H9 (cell line): ENCODE data around the gene ARHGAP26. TPM values are rescaled to one million over a fixed set of nuclear protein-coding genes. Genes with fewer than 3 reads are reported as not detected.

Source experiments
- DNase-seq: peaks from one replicate; pipeline ENCODE4 v3.0.0-alpha.2; 2017
- H2AFZ ChIP-seq: one replicate; pipeline ENCODE4 v1.6.1; 2013; ENCODE audit warnings: mild to moderate bottlenecking, low read length, control low read depth, moderate library complexity
- H2AK5ac ChIP-seq: 2 replicates; pipeline ENCODE4 v1.6.1; 2013; ENCODE audit warnings: low read length, control low read depth, mixed read lengths; ENCODE audit not compliant: insufficient read length
- H2BK120ac ChIP-seq: one replicate; pipeline ENCODE4 v1.6.1; 2013; ENCODE audit warnings: low read depth, mild to moderate bottlenecking, low read length, control low read depth, inconsistent platforms; ENCODE audit not compliant: poor library complexity, severe bottlenecking
- H2BK12ac ChIP-seq: 2 replicates; pipeline ENCODE4 v1.6.1; 2013; ENCODE audit warnings: low read length, control low read depth, mixed read lengths, low read depth; ENCODE audit not compliant: insufficient read length
- H2BK15ac ChIP-seq: 2 replicates; pipeline ENCODE4 v1.6.1; 2013; ENCODE audit warnings: low read depth, low read length, control low read depth
- H2BK20ac ChIP-seq: one replicate; pipeline ENCODE4 v1.6.1; 2013; ENCODE audit warnings: low read depth, mild to moderate bottlenecking, low read length, control low read depth, inconsistent platforms; ENCODE audit not compliant: poor library complexity, severe bottlenecking
- H2BK5ac ChIP-seq: 2 replicates; pipeline ENCODE4 v1.6.1; 2013; ENCODE audit warnings: low read length, control low read depth, mixed read lengths; ENCODE audit not compliant: insufficient read length
- H3K14ac ChIP-seq: 2 replicates; pipeline ENCODE4 v1.6.1; 2013; ENCODE audit warnings: low read length, control low read depth; ENCODE audit not compliant: insufficient read depth
- H3K18ac ChIP-seq: 2 replicates; pipeline ENCODE4 v1.6.1; 2013; ENCODE audit warnings: low read depth, mild to moderate bottlenecking, mixed read lengths, low read length, control low read depth; ENCODE audit not compliant: insufficient read length
- H3K23ac ChIP-seq: 2 replicates; pipeline ENCODE4 v1.6.1; 2013; ENCODE audit warnings: low read length, control low read depth, mixed read lengths, low read depth; ENCODE audit not compliant: insufficient read length
- H3K23me2 ChIP-seq: 2 replicates; pipeline ENCODE4 v1.6.1; 2013; ENCODE audit warnings: low read depth, mild to moderate bottlenecking, mixed read lengths, low read length, control low read depth; ENCODE audit not compliant: insufficient read length, poor library complexity, severe bottlenecking
- H3K27ac ChIP-seq: 2 replicates; pipeline ENCODE4 v1.5.1; 2013; ENCODE audit warnings: low read length, control low read depth, mixed read lengths, low read depth; ENCODE audit not compliant: insufficient read length
- H3K27me3 ChIP-seq: 2 replicates; pipeline ENCODE4 v1.6.1; 2013; ENCODE audit warnings: low read length, control low read depth, inconsistent platforms; ENCODE audit not compliant: insufficient read depth
- H3K4ac ChIP-seq: 2 replicates; pipeline ENCODE4 v1.6.1; 2013; ENCODE audit warnings: low read depth, mild to moderate bottlenecking, control low read depth, inconsistent platforms, low read length, moderate library complexity
- H3K4me1 ChIP-seq: 2 replicates; pipeline ENCODE4 v1.6.1; 2013; ENCODE audit warnings: low read length, control low read depth, inconsistent platforms; ENCODE audit not compliant: insufficient read depth
- H3K4me2 ChIP-seq: 2 replicates; pipeline ENCODE4 v1.6.1; 2013; ENCODE audit warnings: low read length, control low read depth, mixed read lengths; ENCODE audit not compliant: insufficient read length, insufficient read depth
- H3K56ac ChIP-seq: 2 replicates; pipeline ENCODE4 v1.6.1; 2013; ENCODE audit warnings: low read depth, mild to moderate bottlenecking, mixed read lengths, low read length, control low read depth; ENCODE audit not compliant: insufficient read length
- H3K79me1 ChIP-seq: 2 replicates; pipeline ENCODE4 v1.6.1; 2013; ENCODE audit warnings: low read depth, mild to moderate bottlenecking, moderate library complexity, low read length, control low read depth, inconsistent platforms; ENCODE audit not compliant: insufficient read depth, poor library complexity, severe bottlenecking
- H3K79me2 ChIP-seq: 2 replicates; pipeline ENCODE4 v1.6.1; 2013; ENCODE audit warnings: low read length, control low read depth, inconsistent platforms; ENCODE audit not compliant: insufficient read depth
- H3K9ac ChIP-seq: 2 replicates; pipeline ENCODE4 v1.6.1; 2013; ENCODE audit warnings: low read length, control low read depth, mixed read lengths; ENCODE audit not compliant: insufficient read length; ENCODE audit errors: extremely low read depth
- H3K9me3 ChIP-seq: one replicate; pipeline ENCODE4 v1.6.1; 2013; ENCODE audit warnings: low read depth, low read length, inconsistent platforms; ENCODE audit not compliant: control insufficient read depth
- H3T11ph ChIP-seq: one replicate; pipeline ENCODE4 v1.6.1; 2013; ENCODE audit warnings: mild to moderate bottlenecking, low read length, control low read depth, inconsistent platforms
- H4K20me1 ChIP-seq: one replicate; pipeline ENCODE4 v1.6.1; 2013; ENCODE audit not compliant: control insufficient read depth, insufficient read length, insufficient read depth
- H4K5ac ChIP-seq: 2 replicates; pipeline ENCODE4 v1.6.1; 2013; ENCODE audit warnings: low read depth, mild to moderate bottlenecking, mixed read lengths, low read length, control low read depth; ENCODE audit not compliant: insufficient read length
- H4K8ac ChIP-seq: replicated peaks from 2 replicates; pipeline ENCODE4 v1.6.1; 2013; ENCODE audit warnings: low read length, control low read depth, mixed read lengths, low read depth; ENCODE audit not compliant: insufficient read length
- H4K91ac ChIP-seq: 2 replicates; pipeline ENCODE4 v1.6.1; 2013; ENCODE audit warnings: low read depth, mild to moderate bottlenecking, moderate library complexity, mixed read lengths, low read length, control low read depth; ENCODE audit not compliant: insufficient read length
- H3K27ac Mint-ChIP-seq, 3 experiments: 2 replicates in 2 of 3; 3 replicates in 1 of 3; pipeline ENCODE4 v1.8.0; 2020 to 2021; ENCODE audit warnings: mixed read lengths in 3 of 3, mild to moderate bottlenecking in 1 of 3, moderate library complexity in 1 of 3
- H3K27me3 Mint-ChIP-seq: 2 replicates; pipeline ENCODE4 v1.8.0; 2021; ENCODE audit warnings: low read depth, mild to moderate bottlenecking, moderate library complexity, mixed read lengths
- H3K36me3 Mint-ChIP-seq, 3 experiments: 2 replicates in 2 of 3; 3 replicates in 1 of 3; pipeline ENCODE4 v1.8.0; 2020 to 2021; ENCODE audit warnings: low read depth in 3 of 3, mixed read lengths in 3 of 3; ENCODE audit not compliant: insufficient read depth in 1 of 3
- H3K4me1 Mint-ChIP-seq, 2 experiments: 2 replicates each; pipeline ENCODE4 v1.8.0; 2020; ENCODE audit warnings: mixed read lengths in 2 of 2
- H3K4me3 Mint-ChIP-seq, 2 experiments: 2 replicates in 1 of 2; 3 replicates in 1 of 2; pipeline ENCODE4 v1.8.0; 2020 to 2021; ENCODE audit warnings: mild to moderate bottlenecking in 2 of 2, mixed read lengths in 2 of 2, moderate library complexity in 1 of 2
- H3K9me3 Mint-ChIP-seq, 2 experiments: 2 replicates in 1 of 2; 3 replicates in 1 of 2; pipeline ENCODE4 v1.8.0; 2020; ENCODE audit warnings: mild to moderate bottlenecking in 2 of 2, mixed read lengths in 2 of 2, moderate library complexity in 1 of 2
- WGBS: extraction: QIAGEN DNeasy Blood & Tissue Kit; methylation state at CpG from one replicate; pipeline ENCODE4 v1.1.7; 2013; ENCODE audit warnings: missing lambda C conversion rate, low lambda C conversion rate, mixed read lengths; ENCODE audit not compliant: insufficient read length; ENCODE audit errors: extremely low coverage; 5-methylcytosine and 5-hydroxymethylcytosine counted together
- total RNA-seq: library from RNA; stranded (reverse); gene quantifications from 2 replicates; pipeline ENCODE4 v1.2.1, GENCODE V29; 2021
- TF ChIP-seq, protein P1 (sequence below): fragments of 200-600 bp; sonication (generic); conservative IDR thresholded peaks from 3 replicates; pipeline ENCODE4 v1.8.0; 2021; ENCODE audit warnings: antibody characterized with exemption, mild to moderate bottlenecking

The ARHGAP26 gene
- total RNA-seq, 1 experiment from 2014 or later = 13.8 TPM

DNA sequence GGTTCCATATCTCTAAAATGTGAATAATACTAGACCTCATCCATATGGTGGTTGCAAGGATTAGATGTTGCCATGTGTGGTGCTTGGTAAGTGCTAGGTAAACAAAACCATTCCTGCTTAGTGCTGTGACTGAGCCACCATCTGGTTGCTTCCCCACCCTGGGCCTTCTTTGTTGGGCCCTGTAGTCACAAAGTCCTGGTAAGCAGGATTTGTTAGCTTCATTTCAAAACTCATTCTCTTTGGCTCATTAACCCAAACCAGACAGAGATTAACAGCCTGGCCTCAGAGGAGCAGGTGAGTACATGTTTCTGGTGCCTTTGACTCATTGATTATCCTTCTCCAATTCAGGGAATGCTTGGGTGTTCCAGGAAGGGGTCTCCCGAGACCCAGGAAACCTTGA is 240.2 kb downstream of the ARHGAP26 start:
- TF ChIP-seq, protein P1, sequence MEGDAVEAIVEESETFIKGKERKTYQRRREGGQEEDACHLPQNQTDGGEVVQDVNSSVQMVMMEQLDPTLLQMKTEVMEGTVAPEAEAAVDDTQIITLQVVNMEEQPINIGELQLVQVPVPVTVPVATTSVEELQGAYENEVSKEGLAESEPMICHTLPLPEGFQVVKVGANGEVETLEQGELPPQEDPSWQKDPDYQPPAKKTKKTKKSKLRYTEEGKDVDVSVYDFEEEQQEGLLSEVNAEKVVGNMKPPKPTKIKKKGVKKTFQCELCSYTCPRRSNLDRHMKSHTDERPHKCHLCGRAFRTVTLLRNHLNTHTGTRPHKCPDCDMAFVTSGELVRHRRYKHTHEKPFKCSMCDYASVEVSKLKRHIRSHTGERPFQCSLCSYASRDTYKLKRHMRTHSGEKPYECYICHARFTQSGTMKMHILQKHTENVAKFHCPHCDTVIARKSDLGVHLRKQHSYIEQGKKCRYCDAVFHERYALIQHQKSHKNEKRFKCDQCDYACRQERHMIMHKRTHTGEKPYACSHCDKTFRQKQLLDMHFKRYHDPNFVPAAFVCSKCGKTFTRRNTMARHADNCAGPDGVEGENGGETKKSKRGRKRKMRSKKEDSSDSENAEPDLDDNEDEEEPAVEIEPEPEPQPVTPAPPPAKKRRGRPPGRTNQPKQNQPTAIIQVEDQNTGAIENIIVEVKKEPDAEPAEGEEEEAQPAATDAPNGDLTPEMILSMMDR = no peak
- H3K23ac ChIP-seq = no peak overlapping the region

More for the DNA sequence above, 240.2 kb downstream of the ARHGAP26 start:
- Histone ChIP-seq H2AFZ (no peak overlapping the region), H3K9ac (no peak overlapping the region), H2BK20ac (no peak overlapping the region), H3K9me3 (no peaks in the 10 kb centered on the region), H4K91ac (no peak overlapping the region), H3K79me2 (no peaks in the 10 kb centered on the region), H4K8ac (no peak overlapping the region), H2BK5ac (no peak overlapping the region), H3T11ph (no peak overlapping the region), H3K4me2 (no peak overlapping the region), H2BK12ac (no peak overlapping the region), H2BK15ac (no peak overlapping the region), H4K20me1 (no peaks in the 10 kb centered on the region), H3K4me1 (no peaks in the 10 kb centered on the region; the same call in 1 of the 2 replicates), H4K5ac (no peak overlapping the region), H3K14ac (no peak overlapping the region), H2AK5ac (no peak overlapping the region), H2BK120ac (no peak overlapping the region), H3K27ac (no peak overlapping the region), H3K27me3 (no peaks in the 10 kb centered on the region), H3K56ac (no peak overlapping the region), H3K18ac (no peak overlapping the region), H3K79me1 (no peaks in the 10 kb centered on the region), H3K23me2 (no peaks in the 10 kb centered on the region), H3K4ac (no peak overlapping the region)
- Mint-ChIP-seq H3K9me3 (no peaks in the 10 kb centered on the region), H3K4me1 (peaks cover 17 to 18% of the 10 kb centered on the region in 2 experiments), H3K27me3 (no peaks in the 10 kb centered on the region), H3K36me3 (peaks cover 0 to 5% (median 0%) of the 10 kb centered on the region in 3 experiments; a peak in 1 of 7 replicates), H3K4me3 (no peak overlapping the region), H3K27ac (no peak overlapping the region; a peak in 1 of 7 replicates)
- WGBS = no CpG with 5 or more reads among the region's 1 CpG
- no peak for DNase-seq
